A673 (cell line): ENCODE measurements around the gene TMEM121. TPM values are rescaled to one million over a fixed set of nuclear protein-coding genes. Genes with fewer than 3 reads are reported as not detected.

Experiments
- BruUV-seq: library from RNA; stranded (reverse); fragments of 400-500 nt; replicated peaks from 2 replicates; lab custom pipeline; 2021; lab: Mats Ljungman, UMichigan
- CTCF ChIA-PET: fragments of 300-600 bp; sonication (Branson Sonifier 250); formaldehyde crosslinking; loops from one replicate; lab custom pipeline; 2022; ENCODE audit warnings: antibody characterized with exemption; lab: Charles Lee
- POLR2A ChIA-PET: fragments of 300-600 bp; sonication (Branson Sonifier 250); formaldehyde crosslinking; loops from one replicate; lab custom pipeline; 2022; ENCODE audit warnings: antibody characterized with exemption; ENCODE audit not compliant: low non-redundant PET; lab: Charles Lee
- DNase-seq: peaks from one replicate; pipeline ENCODE4 v3.0.0-alpha.2; 2015; ENCODE audit warnings: low spot score
- H3K27ac ChIP-seq: fragments of 200-600 bp; sonication (generic); 2 replicates; pipeline ENCODE4 v1.5.1; 2016; ENCODE audit warnings: mixed run types, low read depth, mild to moderate bottlenecking, mixed read lengths, antibody characterized with exemption, low read length; ENCODE audit not compliant: poor library complexity, severe bottlenecking
- H3K27me3 ChIP-seq: fragments of 200-600 bp; sonication (generic); replicated peaks from 2 replicates; pipeline ENCODE4 v1.6.1; 2017; ENCODE audit warnings: mixed run types, low read depth, mild to moderate bottlenecking, mixed read lengths, antibody characterized with exemption, low read length; ENCODE audit not compliant: insufficient read depth, poor library complexity
- H3K36me3 ChIP-seq: fragments of 200-600 bp; sonication (generic); 2 replicates; pipeline ENCODE4 v1.6.1; 2016; ENCODE audit warnings: mixed run types, mild to moderate bottlenecking, mixed read lengths, antibody characterized with exemption, low read length; ENCODE audit not compliant: insufficient read depth, poor library complexity, severe bottlenecking
- H3K4me1 ChIP-seq: fragments of 200-600 bp; sonication (generic); 2 replicates; pipeline ENCODE4 v1.6.1; 2017; ENCODE audit warnings: mixed run types, mild to moderate bottlenecking, mixed read lengths, antibody characterized with exemption, low read length; ENCODE audit not compliant: insufficient read depth, poor library complexity, severe bottlenecking
- H3K4me3 ChIP-seq: fragments of 200-600 bp; sonication (generic); 2 replicates; pipeline ENCODE4 v1.5.1; 2016; ENCODE audit warnings: low read depth, mixed run types, mild to moderate bottlenecking, mixed read lengths, low read length; ENCODE audit not compliant: poor library complexity, severe bottlenecking
- H3K9me3 ChIP-seq: fragments of 200-600 bp; sonication (generic); 2 replicates; pipeline ENCODE4 v1.6.1; 2016; ENCODE audit warnings: mixed run types, low read depth, mild to moderate bottlenecking, mixed read lengths, antibody characterized with exemption, low read length; ENCODE audit not compliant: poor library complexity, severe bottlenecking
- EZH2 ChIP-seq: fragments of 200-600 bp; sonication (generic); IDR thresholded peaks from 2 replicates; pipeline ENCODE4 v1.6.1; 2017; ENCODE audit warnings: borderline replicate concordance, low read depth, mild to moderate bottlenecking, mixed read lengths, antibody characterized with exemption, low read length; ENCODE audit not compliant: poor library complexity, severe bottlenecking
- intact Hi-C: fragments of 100-400 bp; cut with micrococcal nuclease; formaldehyde crosslinking; loops from one replicate; pipeline ENCODE4 v1.10.0; 2022; ENCODE audit not compliant: unreplicated experiment
- total RNA-seq: library from RNA; stranded (reverse); gene quantifications from 2 replicates; pipeline ENCODE4 v1.2.3, GENCODE V29; 2021
- TF ChIP-seq, protein P1 (sequence below): fragments of 300-800, 200-600 bp; sonication (generic); conservative IDR thresholded peaks from 2 replicates; pipeline ENCODE4 v1.5.1; 2017; ENCODE audit warnings: low read depth, mild to moderate bottlenecking, antibody characterized with exemption, low read length, moderate library complexity, mixed read lengths

TMEM121 gene
- total RNA-seq, 1 experiment from 2014 or later = 3.1 TPM

- intact Hi-C loops = no loop called here
- Histone ChIP-seq H3K4me3 (no peak overlapping the region), H3K27ac (no peak overlapping the region), H3K36me3 (no peaks in the 10 kb centered on the region), H3K9me3 (no peaks in the 10 kb centered on the region), H3K27me3 (peaks cover 19% of the 10 kb centered on the region), H3K4me1 (no peaks in the 10 kb centered on the region)
- TF ChIP-seq, protein P1, sequence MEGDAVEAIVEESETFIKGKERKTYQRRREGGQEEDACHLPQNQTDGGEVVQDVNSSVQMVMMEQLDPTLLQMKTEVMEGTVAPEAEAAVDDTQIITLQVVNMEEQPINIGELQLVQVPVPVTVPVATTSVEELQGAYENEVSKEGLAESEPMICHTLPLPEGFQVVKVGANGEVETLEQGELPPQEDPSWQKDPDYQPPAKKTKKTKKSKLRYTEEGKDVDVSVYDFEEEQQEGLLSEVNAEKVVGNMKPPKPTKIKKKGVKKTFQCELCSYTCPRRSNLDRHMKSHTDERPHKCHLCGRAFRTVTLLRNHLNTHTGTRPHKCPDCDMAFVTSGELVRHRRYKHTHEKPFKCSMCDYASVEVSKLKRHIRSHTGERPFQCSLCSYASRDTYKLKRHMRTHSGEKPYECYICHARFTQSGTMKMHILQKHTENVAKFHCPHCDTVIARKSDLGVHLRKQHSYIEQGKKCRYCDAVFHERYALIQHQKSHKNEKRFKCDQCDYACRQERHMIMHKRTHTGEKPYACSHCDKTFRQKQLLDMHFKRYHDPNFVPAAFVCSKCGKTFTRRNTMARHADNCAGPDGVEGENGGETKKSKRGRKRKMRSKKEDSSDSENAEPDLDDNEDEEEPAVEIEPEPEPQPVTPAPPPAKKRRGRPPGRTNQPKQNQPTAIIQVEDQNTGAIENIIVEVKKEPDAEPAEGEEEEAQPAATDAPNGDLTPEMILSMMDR = no peak
- no peak for TF ChIP-seq EZH2
- ChIA-PET CTCF (no interaction called here), POLR2A (no interaction called here)
- no peak for DNase-seq
- BruUV-seq = no TSS peak
Measured at GRCh38 chr14:105503935-105504692, 22.3 kb upstream of the TMEM121 start.

- BruUV-seq = no TSS peak
- Histone ChIP-seq H3K9me3 (no peaks in the 10 kb centered on the region), H3K4me1 (no peaks in the 10 kb centered on the region), H3K27ac (no peak overlapping the region), H3K4me3 (no peak overlapping the region), H3K36me3 (no peaks in the 10 kb centered on the region), H3K27me3 (peaks cover 19% of the 10 kb centered on the region)
- TF ChIP-seq, protein P1 = no peak
- no peak for TF ChIP-seq EZH2
- ChIA-PET CTCF (no interaction called here), POLR2A (no interaction called here)
- DNase-seq = no peak
- intact Hi-C loops = no loop called here
Measured at GRCh38 chr14:105505101-105505500, 21.3 kb upstream of the TMEM121 start.

DNA sequence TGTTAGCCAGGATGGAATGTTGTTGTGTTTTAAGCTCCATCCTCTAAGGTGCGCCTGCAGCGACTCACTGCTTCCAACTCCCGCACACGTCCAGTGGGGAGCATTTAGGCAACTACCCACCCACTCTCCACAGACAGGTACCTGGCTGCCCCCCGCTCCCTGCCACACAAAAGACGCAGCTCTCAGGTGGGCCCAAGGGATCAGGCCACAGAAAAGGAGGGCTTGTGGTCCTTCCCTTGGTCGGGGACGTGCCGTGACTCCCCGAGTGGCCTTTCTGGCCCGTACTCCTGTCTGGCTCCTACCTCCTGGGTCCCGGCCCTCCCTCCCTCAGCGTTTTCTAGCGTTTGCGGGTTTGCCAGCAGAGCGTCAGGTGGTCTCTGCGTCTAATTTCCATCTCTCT lies 19.1 kb upstream of the TMEM121 start:
- Histone ChIP-seq H3K36me3 (no peaks in the 10 kb centered on the region), H3K27ac (no peak overlapping the region), H3K27me3 (peaks cover 28% of the 10 kb centered on the region), H3K4me1 (no peaks in the 10 kb centered on the region), H3K9me3 (no peaks in the 10 kb centered on the region), H3K4me3 (no peak overlapping the region)
- intact Hi-C loops = no loop called here
- no peak for DNase-seq
- CTCF ChIA-PET = interaction anchor here (0.7 kb wide), 1 partner anchor 140 kb away, joined by 8 read pairs; no protein-coding TSS in a partner anchor
- BruUV-seq = no TSS peak
- POLR2A ChIA-PET = no interaction called here
- no peak for TF ChIP-seq EZH2
- TF ChIP-seq, protein P1 = no peak
